GM12801 (cell line): Measurements from ENCODE around the gene PROSER2.

Experiments
- CTCF ChIP-seq: IDR thresholded peaks from one replicate; pipeline ENCODE4 v1.5.1; 2011; ENCODE audit warnings: control low read depth; ENCODE audit not compliant: insufficient read length; ENCODE audit errors: extremely low read depth

PROSER2 gene

GRCh38 chr10:11902646-11903045 is 79.5 kb downstream of the PROSER2 start:
- no peak for TF ChIP-seq CTCF

- no peak for TF ChIP-seq CTCF
These were observed 83.6 kb downstream of the PROSER2 start for GRCh38 chr10:11906714-11907113.

GRCh38 chr10:11907914-11908313 is 84.8 kb downstream of the PROSER2 start:
- no peak for TF ChIP-seq CTCF

- TF ChIP-seq CTCF, result no peak
These were observed 85.4 kb downstream of the PROSER2 start for GRCh38 chr10:11908536-11908935.

- TF ChIP-seq CTCF, result no peak
These were observed 85.8 kb downstream of the PROSER2 start for GRCh38 chr10:11908991-11909390.

GRCh38 chr10:11909618-11910017 is 86.5 kb downstream of the PROSER2 start:
- no peak for TF ChIP-seq CTCF

- no peak for TF ChIP-seq CTCF
These were observed 86.9 kb downstream of the PROSER2 start for GRCh38 chr10:11910102-11910501.
